Pons (tissue), 1 donor: Measurements from ENCODE around the gene EHMT1.
A peak's percentile ranks its signal among the peaks of the same experiment; 100 is the strongest.

Experiments
- DNase-seq: peaks from one replicate; pipeline ENCODE4 v3.0.0-alpha.2; 2016; ENCODE audit warnings: low spot score

Gene EHMT1

DNA sequence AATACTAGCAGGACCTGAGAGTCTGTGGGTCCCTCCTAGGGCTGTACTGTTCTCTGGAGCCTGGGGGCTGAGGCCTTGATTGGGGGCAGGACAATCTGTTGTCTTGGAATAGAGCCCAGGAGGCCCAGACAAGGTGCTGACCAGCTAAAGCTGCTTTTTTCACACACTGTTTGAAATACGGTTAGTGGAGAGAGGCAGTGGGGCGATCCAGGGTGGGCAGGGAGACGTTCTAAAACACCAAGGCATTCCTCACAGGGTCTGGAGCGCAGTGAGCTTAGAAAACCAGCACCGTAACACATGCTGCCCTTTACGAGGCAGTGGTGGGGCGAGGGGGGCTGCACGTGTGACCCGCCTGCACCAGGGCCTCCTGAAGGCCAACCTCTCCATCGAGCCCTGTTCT is 55.1 kb downstream of the EHMT1 start:
- no peak for DNase-seq

DNA sequence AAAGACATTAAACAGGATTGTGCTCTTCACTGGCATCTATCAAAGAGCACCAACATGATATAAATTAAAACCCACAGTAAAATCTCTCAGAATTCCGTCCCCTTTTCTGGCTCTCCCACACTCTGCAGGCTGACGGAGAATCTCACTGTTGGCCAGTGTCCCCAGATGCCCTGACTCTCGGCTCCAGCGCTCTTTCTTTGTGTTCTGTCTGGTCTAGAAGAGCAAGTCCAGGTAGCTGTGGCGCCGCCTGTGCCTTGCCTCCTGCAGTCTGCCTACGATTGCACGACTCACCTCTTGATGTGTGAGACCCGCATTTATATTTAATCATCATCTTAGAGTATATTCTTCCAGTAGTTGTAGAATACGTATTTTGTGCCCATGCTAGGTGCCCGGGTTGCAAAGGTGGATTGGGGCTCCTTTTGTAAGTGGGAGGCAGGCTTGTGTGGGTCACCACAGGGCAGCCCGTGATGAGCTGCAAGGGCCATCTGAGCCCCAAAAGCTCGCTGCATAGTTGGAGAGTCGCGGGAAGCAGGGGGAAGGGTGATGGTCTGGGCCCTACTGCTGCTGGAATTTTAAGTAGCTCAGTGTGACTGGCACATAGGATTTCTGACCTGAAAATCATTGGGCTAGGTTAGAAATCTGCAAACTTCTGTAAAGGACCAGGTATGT is 55.6 kb downstream of the EHMT1 start:
- no peak for DNase-seq

DNA sequence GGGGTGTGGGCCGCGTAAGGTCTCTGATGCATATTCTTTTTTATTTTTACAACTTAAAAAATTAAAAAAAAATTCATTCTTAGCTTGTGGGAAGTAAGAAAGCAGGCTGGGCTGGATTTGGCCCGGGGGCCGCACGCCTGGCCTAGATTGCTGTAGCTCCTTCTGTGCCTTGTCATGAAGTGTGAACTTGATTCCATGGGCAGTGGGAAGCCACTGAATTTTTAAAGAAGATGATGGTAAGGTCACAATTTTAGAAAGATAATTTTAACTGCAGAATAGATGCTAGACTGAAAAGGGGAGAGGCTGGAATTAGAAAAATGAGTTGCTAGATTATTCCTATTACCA is 56.1 kb downstream of the EHMT1 start:
- DNase-seq = no peak

DNA sequence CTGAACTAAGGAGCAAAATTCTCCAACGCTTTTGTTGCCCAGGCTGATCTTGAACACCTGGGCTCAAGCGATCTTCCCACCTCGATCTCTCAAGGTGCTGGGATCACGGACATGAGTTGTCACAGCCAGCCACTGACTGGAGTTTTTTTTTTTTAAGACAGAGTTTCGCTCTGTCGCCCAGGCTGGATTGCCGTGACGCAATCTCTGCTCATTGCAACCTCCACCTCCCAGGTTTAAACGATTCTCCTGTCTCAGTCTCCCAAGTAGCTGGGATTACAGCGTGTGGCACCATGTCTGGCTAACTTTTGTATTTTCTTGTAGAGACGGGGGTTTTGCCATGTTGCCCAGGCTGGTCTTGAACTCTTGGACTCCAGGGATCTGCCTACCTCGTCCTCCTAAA is 58.2 kb downstream of the EHMT1 start:
- DNase-seq = no peak

DNA sequence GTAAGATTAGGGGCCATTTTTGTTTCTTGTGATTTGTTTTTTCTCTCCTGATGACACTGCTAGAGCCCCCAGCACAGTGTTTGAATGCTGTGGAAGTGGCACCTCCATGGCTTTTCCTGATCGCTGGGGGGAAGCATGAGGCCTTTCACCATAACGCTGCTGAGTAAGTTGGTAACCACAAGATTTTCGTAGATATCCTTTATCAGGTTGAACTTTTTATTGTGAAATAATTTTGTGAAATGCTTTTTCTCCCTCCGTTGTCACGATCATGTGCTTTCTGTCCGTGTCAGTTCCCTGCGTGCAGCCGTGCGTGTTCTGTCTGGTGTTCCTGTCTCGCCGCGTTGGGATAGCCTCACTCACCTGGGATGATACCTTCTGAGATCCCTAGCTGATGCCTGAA is 59.4 kb downstream of the EHMT1 start:
- no peak for DNase-seq

DNA sequence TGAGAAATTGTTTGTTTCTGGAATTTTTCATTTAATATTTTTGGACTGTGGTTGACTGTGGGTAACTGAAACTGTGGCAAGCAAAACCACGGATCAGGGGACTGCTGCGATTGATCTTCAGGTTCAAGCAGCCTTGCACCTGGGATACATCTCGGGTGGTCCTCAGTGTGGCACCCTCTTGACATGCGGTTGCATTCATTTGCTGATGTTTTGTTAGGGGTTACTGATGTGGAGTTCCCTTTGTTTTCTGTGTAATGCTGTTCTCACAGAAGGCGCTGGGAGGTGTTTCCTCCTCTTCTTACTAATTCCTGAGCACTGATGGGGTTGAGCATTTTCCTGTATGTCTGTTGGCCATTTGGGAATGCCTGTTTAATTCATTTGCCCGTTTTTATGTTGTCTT is 60.4 kb downstream of the EHMT1 start:
- no peak for DNase-seq

DNA sequence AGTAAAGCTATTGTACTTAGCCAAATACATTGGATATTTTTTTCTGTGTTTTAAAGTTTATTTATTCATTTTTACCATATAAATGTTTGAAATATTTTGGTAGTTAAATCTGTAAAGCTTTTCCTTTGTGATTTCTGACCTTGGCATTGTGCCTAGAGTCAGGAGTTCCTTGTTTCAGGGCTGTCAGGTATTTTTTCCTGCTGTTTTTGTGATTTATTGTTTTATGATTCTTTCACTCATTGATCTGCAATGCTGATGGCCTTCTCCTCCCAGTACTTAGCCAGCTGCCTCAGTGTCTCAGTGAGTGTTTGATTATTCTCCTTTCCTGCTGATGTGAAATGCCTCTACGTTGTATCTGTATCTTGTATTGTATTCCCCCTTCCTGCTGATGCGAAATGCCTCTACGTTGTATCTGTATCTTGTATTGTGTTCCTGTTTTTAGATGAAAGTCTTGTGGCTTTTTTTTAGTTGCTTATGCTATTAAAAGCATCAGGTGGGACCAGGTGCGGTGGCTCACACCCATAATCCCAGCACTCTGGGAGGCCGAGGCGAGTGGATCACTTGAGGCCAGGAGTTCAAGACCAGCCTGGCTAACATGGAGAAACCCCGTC is 61.0 kb downstream of the EHMT1 start:
- DNase-seq = no peak

DNA sequence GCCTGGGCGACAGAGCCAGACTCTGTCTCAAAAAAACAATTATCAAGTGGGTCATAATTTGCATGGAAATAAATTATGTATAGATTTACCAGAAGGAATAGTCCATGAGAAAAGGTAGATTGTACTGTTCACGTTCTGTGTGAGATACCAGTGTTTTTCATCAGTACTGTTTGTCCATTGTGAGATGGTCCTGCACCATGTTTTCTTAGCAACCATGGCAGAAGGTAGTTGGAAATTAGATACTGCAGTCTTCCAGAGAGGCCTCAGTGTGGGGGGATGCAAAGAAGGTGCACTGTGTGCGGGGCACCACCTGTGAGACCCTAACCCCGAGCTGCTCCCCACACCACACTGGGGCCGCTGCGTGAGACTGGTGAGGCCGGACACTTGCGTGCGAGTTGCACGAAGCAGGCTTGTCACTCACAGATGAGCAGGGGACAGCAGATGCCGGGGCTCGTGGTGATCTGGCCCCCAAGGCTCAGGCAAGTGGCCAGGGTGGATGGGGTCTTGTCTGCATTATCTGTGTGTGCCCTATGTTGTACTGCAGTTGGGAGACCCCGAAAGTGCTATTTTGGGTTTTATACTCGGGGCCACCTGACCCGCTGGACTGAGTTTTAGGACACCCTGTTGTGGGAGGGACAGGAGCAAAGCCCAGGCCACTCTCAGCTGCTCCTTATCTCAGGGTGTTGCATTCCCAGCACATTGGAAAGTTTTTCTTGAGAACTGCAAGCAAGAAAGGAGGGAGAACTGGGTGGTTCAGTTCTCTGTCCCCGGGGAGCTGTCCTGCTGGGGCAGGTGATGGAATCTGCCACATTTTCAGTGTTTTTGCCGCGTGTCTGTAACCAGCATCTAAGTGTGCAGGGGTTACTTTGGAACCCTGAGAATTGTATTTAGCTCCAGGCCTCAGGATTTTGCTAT is 61.9 kb downstream of the EHMT1 start:
- DNase-seq = no peak

DNA sequence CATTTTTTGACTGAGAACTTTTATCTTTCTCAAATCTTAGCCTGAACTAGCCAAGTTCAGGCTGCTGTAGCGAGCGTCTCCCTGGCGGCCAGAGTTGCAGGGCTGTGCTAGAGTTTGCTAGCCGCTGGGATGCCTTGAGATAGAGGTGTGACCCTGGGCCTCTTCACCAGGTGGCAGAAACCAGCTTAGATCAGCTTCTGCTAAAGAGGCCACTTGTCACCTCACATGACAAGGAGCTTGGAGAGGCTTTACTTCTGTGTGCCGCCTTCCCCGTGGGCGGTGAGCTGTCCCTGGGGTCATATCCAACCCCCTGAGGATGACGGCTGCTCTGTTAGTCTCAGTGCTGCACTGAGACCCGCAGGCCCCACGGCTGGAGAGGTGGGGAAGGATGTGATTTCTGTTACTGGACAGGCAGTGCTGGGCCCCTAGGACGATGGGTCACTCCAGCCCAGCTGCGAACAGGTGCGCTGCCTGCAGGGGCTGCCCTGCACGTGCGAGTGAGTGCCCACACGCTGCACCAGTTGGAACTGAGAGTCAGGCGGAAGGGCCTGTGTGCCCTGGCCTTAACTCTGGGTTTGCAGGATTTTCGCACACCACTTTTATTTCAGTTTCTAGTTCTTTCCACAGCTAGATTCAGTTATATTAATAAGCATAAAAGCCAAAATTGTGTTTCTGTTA is 63.8 kb downstream of the EHMT1 start:
- DNase-seq = no peak

DNA sequence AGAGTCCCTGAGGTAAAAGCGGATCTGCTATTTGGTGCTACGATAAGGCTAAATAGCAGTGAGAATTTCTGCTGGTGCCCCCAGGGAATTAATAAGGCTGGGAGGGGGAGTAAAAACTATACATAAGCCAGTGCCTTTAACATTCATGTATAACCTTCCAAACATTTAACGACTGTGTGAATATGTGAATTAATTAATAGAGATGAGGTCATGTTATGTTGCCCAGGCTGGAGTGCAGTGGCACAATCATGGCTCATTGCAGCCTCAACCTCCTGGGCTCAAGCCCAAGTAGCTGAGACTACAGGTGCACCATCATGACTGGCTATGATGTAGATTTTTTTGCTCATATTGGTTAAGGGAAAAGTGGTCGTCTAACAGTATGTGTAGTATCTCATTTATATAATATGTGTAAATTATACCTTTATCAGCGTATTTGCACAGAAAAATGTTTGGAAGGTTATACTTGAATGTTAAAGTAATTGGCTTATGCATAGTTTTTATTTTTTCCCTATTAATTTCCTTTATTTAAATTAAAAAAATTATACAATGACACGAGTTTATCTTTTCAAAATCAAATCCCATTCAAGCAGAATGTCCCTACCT is 64.6 kb downstream of the EHMT1 start:
- no peak for DNase-seq

DNA sequence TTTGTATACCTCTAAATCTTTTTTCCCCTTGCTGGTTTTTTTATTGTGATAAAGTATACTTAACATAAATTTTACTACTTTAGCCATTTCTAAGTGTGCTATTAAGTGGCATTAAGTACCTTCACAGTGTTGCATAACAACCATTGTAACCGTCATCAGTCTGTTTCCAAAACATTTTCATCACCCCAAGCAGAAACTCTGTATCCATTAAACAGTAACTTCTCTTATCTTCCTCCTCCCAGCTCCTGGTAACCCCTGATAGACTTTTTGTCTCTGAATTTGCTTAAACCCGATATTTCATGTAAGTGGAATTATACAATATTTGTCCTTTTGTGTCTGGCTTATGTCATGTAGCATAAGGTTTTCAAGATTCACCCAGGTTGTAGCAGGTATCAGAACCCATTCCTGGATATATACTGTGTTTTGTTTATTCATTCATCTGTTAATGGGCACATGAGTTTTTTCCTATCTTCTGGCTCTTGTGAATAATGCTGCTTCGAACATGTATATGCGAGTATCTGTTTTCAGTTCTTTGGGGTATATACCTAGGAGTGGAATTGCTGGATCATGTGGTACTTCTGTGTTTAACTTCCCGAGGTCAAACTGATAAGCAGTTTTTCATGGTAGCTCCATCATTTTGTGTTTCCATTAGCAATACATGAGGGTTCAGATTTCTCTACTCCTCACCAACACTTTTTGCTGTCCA is 66.4 kb downstream of the EHMT1 start:
- no peak for DNase-seq

DNA sequence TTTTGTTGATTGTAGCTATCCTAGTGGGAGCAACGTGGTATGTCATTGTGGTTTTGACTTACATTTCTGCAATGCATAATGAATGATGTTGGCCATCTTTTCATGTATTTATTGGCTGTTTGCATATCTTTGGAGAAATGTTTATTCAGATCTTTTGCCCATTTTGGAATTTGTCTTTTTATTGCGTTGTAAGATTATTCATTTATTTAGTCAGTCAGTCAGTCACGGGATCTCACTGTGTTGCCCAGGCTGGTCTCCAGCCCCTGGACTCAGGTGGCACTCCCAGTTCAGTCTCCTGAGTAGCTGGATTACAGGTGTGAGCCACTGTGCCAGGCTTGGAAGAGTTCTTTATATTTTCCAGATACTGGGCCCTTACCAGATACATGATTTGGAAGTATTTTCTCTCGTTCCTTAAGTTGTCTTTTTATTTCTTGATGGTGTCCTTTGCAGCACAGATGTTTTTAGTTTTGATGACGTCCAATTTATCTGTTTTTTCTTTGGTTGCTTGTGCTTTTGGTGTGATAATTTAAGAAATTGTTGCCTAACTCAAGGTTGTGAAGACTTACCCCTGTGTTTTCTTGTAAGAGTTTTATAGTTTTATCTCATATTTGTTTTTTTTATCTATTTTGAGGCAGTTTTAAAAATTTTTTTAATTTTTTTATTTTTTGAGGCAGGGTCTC is 67.1 kb downstream of the EHMT1 start:
- no peak for DNase-seq

DNA sequence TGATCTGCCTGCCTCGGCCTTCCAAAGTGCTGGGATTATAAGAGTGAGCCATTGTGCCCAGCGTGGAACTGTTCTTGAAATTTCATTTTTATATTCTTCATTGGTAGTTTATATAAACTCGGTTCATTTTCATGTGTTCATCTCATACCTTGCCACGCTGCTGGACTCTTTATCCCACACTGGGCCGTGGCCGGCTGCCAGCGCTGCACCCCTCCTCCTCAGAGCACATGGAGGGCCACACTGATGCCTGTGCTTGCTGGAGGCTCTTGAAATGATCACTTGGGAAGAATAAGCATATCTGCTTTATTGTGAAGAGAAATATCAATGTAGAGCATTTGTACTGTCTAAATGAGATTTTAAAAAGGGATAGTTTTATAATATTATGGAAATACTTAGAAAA is 69.5 kb downstream of the EHMT1 start:
- DNase-seq = no peak

DNA sequence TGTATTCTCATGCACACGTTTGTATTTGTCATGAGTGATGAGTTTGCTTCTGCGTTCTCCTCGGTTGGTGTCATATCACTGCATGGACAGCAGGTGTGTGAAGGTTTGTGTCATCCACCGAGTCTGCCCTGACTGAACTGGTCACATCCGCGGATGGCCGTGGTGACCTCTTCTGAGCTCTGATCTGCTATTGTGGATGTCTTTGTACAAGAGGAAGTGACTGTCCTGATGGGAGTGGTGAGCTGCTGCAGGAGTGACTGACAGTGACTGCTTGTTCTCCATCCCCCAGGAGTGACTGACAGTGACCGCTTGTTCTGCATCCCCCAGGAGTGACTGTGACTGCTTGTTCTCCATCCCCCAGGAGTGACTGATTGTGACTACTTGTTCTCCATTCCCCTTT is 69.9 kb downstream of the EHMT1 start:
- DNase-seq = peak; percentile 71

DNA sequence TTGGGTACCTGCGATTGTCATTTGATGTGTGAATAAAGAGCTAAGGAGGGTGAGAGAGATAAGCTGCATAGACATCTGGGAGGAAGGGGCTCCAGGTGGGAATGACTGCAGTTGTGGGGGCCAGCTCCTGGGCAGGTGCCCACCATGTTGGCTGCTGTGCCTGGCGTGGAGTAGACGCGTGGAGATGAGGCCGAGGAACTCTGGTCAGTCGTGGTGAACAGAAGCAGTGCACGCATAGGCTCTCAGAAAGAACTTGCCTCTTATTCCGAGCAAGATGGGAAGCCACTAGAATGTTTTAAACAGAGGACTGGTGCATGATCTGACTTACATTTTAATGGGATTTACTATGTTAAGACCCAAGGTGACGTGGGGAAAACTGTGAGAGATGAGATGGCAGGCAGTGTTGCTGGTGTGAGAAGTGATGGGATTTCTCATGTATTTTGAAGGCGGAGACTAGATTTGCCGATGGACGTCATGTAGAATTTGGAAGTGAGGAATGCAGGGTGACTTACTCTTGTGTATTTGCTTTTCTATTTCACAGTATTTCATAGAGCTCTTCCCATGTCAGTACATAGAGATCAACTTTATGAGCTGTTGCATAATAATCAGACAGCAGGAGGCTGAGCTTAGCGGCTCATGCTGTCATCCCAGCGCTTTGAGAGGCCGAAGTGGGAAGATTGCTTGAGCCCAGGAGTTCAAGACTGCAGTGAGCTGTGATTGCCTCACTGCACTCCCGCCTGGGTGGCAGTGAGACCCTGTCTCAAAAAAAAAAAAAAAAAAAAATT is 71.1 kb downstream of the EHMT1 start:
- DNase-seq = no peak

DNA sequence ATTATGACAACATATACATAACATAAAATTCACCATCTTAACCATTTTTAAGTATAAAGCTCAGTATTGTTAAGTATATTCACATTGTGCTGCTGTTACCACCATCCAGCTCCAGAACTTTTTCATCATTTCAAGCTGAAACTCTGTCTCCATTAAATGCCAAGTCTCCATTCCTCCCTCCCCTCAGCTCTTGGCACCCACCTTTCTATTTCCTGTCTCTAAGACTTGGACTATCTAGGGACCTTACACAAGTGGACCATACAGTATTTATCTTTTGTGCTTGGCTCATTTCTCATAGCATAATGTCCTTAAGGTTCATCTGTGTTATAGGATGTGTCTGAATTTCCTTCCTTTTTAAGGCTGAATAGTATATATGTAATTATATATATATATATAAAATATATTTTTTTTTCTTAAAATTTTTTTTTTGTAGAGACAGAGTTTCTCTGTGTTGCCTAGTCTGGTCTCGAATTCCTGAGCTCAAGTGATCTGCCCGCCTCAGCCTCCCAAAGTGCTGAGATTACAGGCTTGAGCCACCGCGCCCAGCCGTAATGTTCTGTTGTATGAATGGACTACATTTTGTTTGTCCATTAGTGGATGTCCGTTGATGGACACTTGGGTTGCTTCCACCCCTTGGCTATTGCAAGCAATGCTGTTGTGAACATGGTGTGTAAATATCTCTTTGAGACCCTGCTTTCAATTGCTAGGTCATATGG is 72.3 kb downstream of the EHMT1 start:
- no peak for DNase-seq

DNA sequence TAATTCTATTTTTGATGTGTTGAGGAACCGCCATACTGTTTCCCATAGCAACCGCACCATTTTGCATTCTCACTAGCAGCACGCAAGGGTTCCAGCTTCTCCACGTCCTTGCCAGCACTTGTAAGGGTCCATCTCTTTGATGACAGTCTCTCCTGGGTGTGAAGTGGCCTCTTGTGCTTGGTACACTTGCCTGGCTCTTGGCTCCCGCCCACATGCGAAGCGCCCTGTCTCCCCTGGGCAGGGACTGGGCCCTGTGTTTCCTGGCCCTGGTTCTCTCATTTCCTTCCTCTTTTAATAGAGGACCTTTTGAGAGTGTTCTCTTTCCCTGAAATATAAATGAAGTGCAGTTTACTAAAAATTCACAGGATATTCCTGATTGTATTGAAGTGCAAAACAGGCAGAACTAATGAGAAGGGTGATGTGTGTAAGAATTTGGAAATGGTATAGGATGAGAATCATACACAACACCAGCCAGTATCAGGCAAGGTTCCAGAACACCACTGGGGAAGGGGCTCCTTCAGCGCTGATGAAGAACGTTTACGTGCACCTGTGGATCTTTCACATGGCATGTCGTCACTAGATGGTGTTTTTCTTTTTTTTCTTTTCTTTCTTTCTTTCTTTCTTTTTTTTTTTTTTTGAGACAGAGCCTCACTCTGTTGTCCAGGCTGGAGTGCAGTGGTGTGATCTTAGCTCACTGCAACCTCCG is 73.0 kb downstream of the EHMT1 start:
- DNase-seq = peak; percentile 53

DNA sequence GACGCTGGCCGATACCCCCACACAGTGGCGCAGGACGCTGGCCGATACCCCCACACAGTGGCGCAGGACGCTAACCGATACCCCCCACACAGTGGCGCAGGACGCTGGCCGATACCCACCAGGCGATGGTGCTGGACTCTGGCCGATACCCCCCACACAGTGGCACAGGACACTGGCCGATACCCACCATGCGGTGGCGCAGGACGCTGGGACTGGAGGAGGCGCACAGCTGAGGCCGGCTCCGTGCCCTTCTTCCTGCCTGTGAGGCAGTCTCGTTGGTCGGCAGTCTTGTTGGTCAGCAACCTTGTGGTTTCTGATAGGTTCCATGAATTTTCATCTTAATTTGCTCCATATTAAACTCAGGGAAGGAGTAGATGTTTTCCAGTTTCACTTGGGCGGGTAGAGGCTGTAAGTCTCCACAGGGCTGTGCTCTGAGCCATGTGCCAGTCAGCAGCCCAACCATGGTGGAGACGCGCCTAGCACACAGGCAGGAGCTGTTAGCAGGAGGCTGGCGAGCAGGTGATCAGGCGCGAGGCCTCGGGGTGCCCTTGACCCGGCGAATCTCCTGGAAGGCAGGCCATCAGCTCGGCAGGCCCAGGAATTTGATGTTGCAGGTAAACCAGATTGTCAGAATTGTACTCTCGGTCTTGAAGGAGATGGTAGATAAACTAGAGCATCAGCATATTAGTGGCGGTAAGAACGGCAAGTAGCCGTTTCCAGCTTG is 75.6 kb downstream of the EHMT1 start:
- DNase-seq = no peak
